ENCODE results near the gene UBR2.
"Not testable (repeated sequence)": the region's sequence is repeated elsewhere in the genome, so short reads cannot be mapped to it uniquely, and the experiment has no call there.

UBR2 gene

DNA sequence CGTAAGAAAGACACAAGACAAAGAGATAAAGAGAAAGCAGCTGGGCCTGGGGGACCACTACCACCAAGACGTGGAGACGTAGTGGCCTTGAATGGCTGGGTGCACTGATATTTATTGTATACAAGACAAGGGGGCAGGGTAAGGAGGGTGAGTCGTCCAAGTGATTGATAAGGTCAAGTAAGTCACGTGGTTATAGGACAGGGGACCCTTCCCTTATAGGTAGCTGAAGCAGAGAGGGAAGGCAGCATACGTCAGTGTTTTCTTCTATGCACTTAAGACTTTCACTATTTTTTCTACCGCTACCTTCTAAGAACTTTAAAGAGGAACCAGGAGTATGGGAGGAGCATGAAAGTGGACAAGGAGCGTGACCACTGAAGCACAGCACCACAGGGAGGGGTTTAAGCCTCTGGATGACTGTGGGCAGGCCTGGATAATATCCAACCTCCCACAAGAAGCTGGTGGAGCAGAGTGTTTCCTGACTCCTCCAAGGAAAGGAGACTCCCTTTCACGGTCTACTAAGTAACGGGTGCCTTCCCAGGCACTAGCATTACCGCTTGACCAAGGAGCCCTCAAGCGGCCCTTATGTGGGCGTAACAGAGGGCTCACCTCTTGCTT lies 170.1 kb downstream of the UBR2 start:
- not testable (repeated sequence) for H3K27me3 Mint-ChIP-seq; H3K4me3 Mint-ChIP-seq; DNase-seq (ENCODE audit: low spot score in 2 of 2); ATAC-seq (replicated peaks; ENCODE audit: extremely low read depth, poor library complexity, severe bottlenecking); H3K27ac Mint-ChIP-seq (ENCODE audit: low read depth); H3K4me1 Mint-ChIP-seq; H3K36me3 Mint-ChIP-seq (ENCODE audit: insufficient read depth); H3K9me3 Mint-ChIP-seq

DNA sequence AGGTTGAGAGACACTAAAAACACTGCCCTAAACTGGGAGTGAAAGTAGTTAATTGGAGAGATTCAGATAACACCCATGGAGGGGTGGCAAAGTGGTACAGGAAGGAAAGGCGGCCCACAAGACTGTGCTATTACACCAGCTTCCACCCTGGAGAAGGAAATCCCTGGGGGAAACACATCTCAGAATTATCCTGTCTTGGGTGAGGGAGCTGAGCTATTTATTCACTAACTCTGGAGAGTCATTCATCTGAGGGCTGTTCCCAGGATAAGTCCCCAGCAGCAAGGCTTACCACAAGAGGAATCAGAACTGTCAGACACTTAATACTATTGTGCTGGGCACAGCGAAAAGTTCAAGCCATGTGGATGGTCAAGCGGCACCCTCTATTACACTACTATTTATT lies 172.1 kb downstream of the UBR2 start:
- DNase-seq (ENCODE audit: low spot score in 2 of 2): no peak
- no peaks in the 10 kb centered on the region for H3K27me3 Mint-ChIP-seq

GRCh38 chr6:42740725-42741124 lies 176.9 kb downstream of the UBR2 start:
- no peak for ATAC-seq (replicated peaks; ENCODE audit: extremely low read depth, poor library complexity, severe bottlenecking)
- Mint-ChIP-seq H3K9me3 (no peaks in the 10 kb centered on the region), H3K4me1 (peaks cover 2% of the 10 kb centered on the region), H3K27me3 (no peaks in the 10 kb centered on the region), H3K36me3 (ENCODE audit: insufficient read depth) (peaks cover 13% of the 10 kb centered on the region), H3K4me3 (no peak overlapping the region), H3K27ac (ENCODE audit: low read depth) (no peak overlapping the region)
- no peak for DNase-seq (ENCODE audit: low spot score in 2 of 2)

More for the DNA sequence above, 172.1 kb downstream of the UBR2 start:
- no peak for ATAC-seq (replicated peaks; ENCODE audit: extremely low read depth, poor library complexity, severe bottlenecking)
- H3K9me3 Mint-ChIP-seq: no peaks in the 10 kb centered on the region
- H3K36me3 Mint-ChIP-seq (ENCODE audit: insufficient read depth): peaks cover 2% of the 10 kb centered on the region
- peak overlapping the region; percentile 72 for H3K27ac Mint-ChIP-seq (ENCODE audit: low read depth)
- H3K4me3 Mint-ChIP-seq: no peak overlapping the region
- no peaks in the 10 kb centered on the region for H3K4me1 Mint-ChIP-seq

DNA sequence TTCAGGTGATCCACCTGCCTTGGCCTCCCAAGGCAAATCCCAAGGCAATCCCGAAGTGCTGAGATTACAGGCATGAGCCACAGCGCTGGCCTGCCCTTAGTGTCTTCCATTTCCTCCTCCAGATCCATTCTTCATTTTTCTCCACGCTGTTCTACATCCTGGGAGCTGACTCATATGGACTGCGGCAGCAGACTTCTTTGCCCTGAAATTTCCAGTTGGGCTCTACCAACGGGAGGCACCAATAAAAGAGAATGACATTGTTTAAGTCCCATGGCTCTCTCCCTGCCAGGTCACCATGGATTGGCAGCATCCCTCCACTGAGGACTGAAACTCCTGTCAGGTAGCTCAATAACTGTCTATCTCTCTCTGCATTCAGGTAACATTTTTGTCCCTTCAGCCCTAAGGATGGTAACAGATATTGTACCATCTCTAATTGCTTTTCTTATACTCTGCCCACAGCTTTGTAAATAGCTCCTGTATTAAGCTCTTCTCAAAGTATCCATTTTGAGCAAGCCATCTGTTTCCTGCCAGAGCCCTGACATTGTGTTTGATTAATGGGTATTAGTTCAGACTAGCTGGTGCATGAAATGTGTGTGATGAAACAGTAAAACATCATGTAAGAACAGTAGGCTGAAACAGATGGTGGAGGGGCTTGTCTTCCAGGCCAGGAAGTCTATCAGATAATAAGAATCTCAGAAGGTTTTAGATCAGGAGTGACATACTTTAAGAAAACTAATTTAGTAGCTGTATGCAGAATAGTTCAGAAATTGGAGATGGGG lies 178.5 kb downstream of the UBR2 start:
- DNase-seq (ENCODE audit: low spot score in 2 of 2) (no peak), ATAC-seq (replicated peaks; ENCODE audit: extremely low read depth, poor library complexity, severe bottlenecking) (no peak)
- Mint-ChIP-seq H3K36me3 (ENCODE audit: insufficient read depth) (peaks cover 26% of the 10 kb centered on the region), H3K4me1 (peaks cover 8% of the 10 kb centered on the region), H3K4me3 (no peak overlapping the region), H3K27me3 (no peaks in the 10 kb centered on the region), H3K27ac (ENCODE audit: low read depth) (peak overlapping the region; percentile 17), H3K9me3 (no peaks in the 10 kb centered on the region)
